OCI-LY3 (cell line): ENCODE results near the gene MBNL1.

Source experiments
- EZH2phosphoT487 ChIP-seq: fragments of 200-600 bp; shearing (Covaris generic); IDR thresholded peaks from 2 replicates; pipeline ENCODE4 v1.6.1; 2018; ENCODE audit warnings: antibody characterized with exemption, mixed run types, low read depth
- TF ChIP-seq, protein P1 (sequence below): fragments of 200-600, 300-600 bp; sonication (generic); IDR thresholded peaks from 2 replicates; pipeline ENCODE4 v1.5.1; 2014; ENCODE audit warnings: antibody characterized with exemption, low read length, low read depth

DNA sequence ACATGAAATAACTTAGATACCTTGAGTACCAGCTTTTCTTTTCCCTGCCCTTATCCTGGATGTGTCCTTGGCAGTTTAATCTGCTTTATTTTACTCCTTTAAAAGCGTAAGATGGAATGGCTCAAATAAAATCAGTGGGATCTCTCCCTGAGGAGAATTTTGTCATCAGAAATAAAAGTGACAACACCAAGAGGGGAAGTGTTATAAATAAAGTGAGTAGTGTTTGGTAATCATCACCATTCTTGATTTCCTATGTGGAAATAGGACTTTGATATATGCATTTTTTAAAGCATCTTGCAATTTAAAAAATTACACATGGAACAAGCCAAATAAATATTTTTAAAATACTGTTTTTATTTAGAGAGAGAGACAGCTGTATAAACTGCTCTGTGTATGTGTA lies 76.5 kb downstream of the MBNL1 start:
- TF ChIP-seq, protein P1, sequence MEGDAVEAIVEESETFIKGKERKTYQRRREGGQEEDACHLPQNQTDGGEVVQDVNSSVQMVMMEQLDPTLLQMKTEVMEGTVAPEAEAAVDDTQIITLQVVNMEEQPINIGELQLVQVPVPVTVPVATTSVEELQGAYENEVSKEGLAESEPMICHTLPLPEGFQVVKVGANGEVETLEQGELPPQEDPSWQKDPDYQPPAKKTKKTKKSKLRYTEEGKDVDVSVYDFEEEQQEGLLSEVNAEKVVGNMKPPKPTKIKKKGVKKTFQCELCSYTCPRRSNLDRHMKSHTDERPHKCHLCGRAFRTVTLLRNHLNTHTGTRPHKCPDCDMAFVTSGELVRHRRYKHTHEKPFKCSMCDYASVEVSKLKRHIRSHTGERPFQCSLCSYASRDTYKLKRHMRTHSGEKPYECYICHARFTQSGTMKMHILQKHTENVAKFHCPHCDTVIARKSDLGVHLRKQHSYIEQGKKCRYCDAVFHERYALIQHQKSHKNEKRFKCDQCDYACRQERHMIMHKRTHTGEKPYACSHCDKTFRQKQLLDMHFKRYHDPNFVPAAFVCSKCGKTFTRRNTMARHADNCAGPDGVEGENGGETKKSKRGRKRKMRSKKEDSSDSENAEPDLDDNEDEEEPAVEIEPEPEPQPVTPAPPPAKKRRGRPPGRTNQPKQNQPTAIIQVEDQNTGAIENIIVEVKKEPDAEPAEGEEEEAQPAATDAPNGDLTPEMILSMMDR, result no peak
- TF ChIP-seq EZH2phosphoT487, result no peak
